NB4 (cell line): Measurements from ENCODE around the gene PTCH1.

ENCODE experiments used
- DNase-seq: peaks from one replicate; pipeline ENCODE4 v3.0.0; 2010; ENCODE audit warnings: low read depth
- H3K4me3 ChIP-seq: one replicate; pipeline ENCODE4 v1.5.1; 2011; ENCODE audit warnings: mild to moderate bottlenecking, low read depth, low read length, moderate library complexity
- CTCF ChIP-seq: IDR thresholded peaks from one replicate; pipeline ENCODE4 v1.5.1; 2012; ENCODE audit warnings: low read depth, low read length
- MAX ChIP-seq: IDR thresholded peaks from 2 replicates; pipeline ENCODE4 v1.6.1; 2011; ENCODE audit warnings: low read depth, low read length
- MYC ChIP-seq: IDR thresholded peaks from 2 replicates; pipeline ENCODE4 v1.6.1; 2011; ENCODE audit warnings: low read depth, low read length
- POLR2A ChIP-seq: IDR thresholded peaks from 2 replicates; pipeline ENCODE4 v1.6.1; 2011; ENCODE audit warnings: mild to moderate bottlenecking; ENCODE audit not compliant: insufficient read length; ENCODE audit errors: extremely low read depth

Gene PTCH1

GRCh38 chr9:95458666-95459065 lies 58.1 kb downstream of the PTCH1 start:
- DNase-seq: no peak
- no peak overlapping the region for H3K4me3 ChIP-seq
- TF ChIP-seq MYC: no peak
- TF ChIP-seq CTCF: no peak
- no peak for TF ChIP-seq POLR2A
- TF ChIP-seq MAX: no peak

GRCh38 chr9:95457769-95458168 lies 59.0 kb downstream of the PTCH1 start:
- H3K4me3 ChIP-seq: no peak overlapping the region
- TF ChIP-seq CTCF (no peak), MYC (no peak), MAX (no peak), POLR2A (no peak)
- no peak for DNase-seq

- no peak for TF ChIP-seq MAX
- no peak for TF ChIP-seq MYC
- no peak for TF ChIP-seq POLR2A
- no peak for TF ChIP-seq CTCF
- DNase-seq: no peak
- no peak overlapping the region for H3K4me3 ChIP-seq
These were observed 61.1 kb downstream of the PTCH1 start for GRCh38 chr9:95455714-95456113.

- no peak for TF ChIP-seq MYC
- no peak for TF ChIP-seq POLR2A
- TF ChIP-seq MAX: no peak
- TF ChIP-seq CTCF: no peak
- no peak for DNase-seq
- H3K4me3 ChIP-seq: no peak overlapping the region
These were observed 64.6 kb downstream of the PTCH1 start for GRCh38 chr9:95452176-95452575.

GRCh38 chr9:95451065-95451426 lies 65.7 kb downstream of the PTCH1 start:
- no peak for DNase-seq
- H3K4me3 ChIP-seq: no peak overlapping the region
- no peak for TF ChIP-seq POLR2A

- TF ChIP-seq MAX: no peak
- no peak for TF ChIP-seq CTCF
- TF ChIP-seq MYC: no peak
- no peak for TF ChIP-seq POLR2A
- H3K4me3 ChIP-seq: no peak overlapping the region
- DNase-seq: no peak
These were observed 66.4 kb downstream of the PTCH1 start for GRCh38 chr9:95450171-95451064.
